GM23248 (cell line): Measurements from ENCODE around the gene CXCL1. TPM values are rescaled to one million over a fixed set of nuclear protein-coding genes. Genes with fewer than 3 reads are reported as not detected.

Experiments used
- DNase-seq: peaks from one replicate; pipeline ENCODE4 v3.0.0-alpha.2; 2015
- H2AFZ ChIP-seq: fragments of 200-600 bp; sonication (generic); 2 replicates; pipeline ENCODE4 v1.6.1; 2016; ENCODE audit warnings: antibody characterized with exemption
- H3F3A ChIP-seq: fragments of 200-600 bp; sonication (generic); 2 replicates; pipeline ENCODE4 v1.6.1; 2016; ENCODE audit warnings: mild to moderate bottlenecking, antibody characterized with exemption, mixed run types; ENCODE audit not compliant: insufficient read depth
- H3K27ac ChIP-seq: fragments of 200-600 bp; sonication (generic); 2 replicates; pipeline ENCODE4 v1.5.1; 2016; ENCODE audit warnings: mild to moderate bottlenecking
- H3K27me3 ChIP-seq: fragments of 200-600 bp; sonication (generic); replicated peaks from 2 replicates; pipeline ENCODE4 v1.6.1; 2016; ENCODE audit warnings: mild to moderate bottlenecking; ENCODE audit not compliant: insufficient read depth
- H3K36me3 ChIP-seq: fragments of 200-600 bp; sonication (generic); 2 replicates; pipeline ENCODE4 v1.6.1; 2016; ENCODE audit warnings: low read depth, mild to moderate bottlenecking
- H3K4me1 ChIP-seq: fragments of 200-600 bp; sonication (generic); 2 replicates; pipeline ENCODE4 v1.6.1; 2016; ENCODE audit warnings: mild to moderate bottlenecking; ENCODE audit not compliant: insufficient read depth
- H3K4me2 ChIP-seq: fragments of 200-600 bp; sonication (generic); one replicate; pipeline ENCODE4 v1.6.1; 2016; ENCODE audit warnings: mild to moderate bottlenecking; ENCODE audit not compliant: unreplicated experiment
- H3K4me3 ChIP-seq: fragments of 200-600 bp; sonication (generic); 2 replicates; pipeline ENCODE4 v1.5.1; 2016; ENCODE audit warnings: mild to moderate bottlenecking
- H3K79me2 ChIP-seq: fragments of 200-600 bp; sonication (generic); 2 replicates; pipeline ENCODE4 v1.6.1; 2016; ENCODE audit warnings: mild to moderate bottlenecking; ENCODE audit not compliant: insufficient read depth
- H3K9ac ChIP-seq: fragments of 200-600 bp; sonication (generic); 2 replicates; pipeline ENCODE4 v1.6.1; 2016; ENCODE audit warnings: mild to moderate bottlenecking
- H3K9me2 ChIP-seq: fragments of 200-600 bp; sonication (generic); 2 replicates; pipeline ENCODE4 v1.6.1; 2016; ENCODE audit warnings: mixed run types, mild to moderate bottlenecking, moderate library complexity; ENCODE audit not compliant: insufficient read depth
- H3K9me3 ChIP-seq: fragments of 200-600 bp; sonication (generic); one replicate; pipeline ENCODE4 v1.6.1; 2017; ENCODE audit warnings: low read depth
- H4K20me1 ChIP-seq: fragments of 200-600 bp; sonication (generic); 2 replicates; pipeline ENCODE4 v1.6.0; 2016; ENCODE audit not compliant: insufficient read depth
- EZH2 ChIP-seq: fragments of 200-600 bp; sonication (generic); IDR thresholded peaks from 2 replicates; pipeline ENCODE4 v1.6.1; 2018; ENCODE audit warnings: antibody characterized with exemption, mild to moderate bottlenecking; ENCODE audit not compliant: insufficient read depth, poor library complexity, severe bottlenecking
- EZH2phosphoT487 ChIP-seq: fragments of 200-600 bp; sonication (generic); IDR thresholded peaks from 2 replicates; pipeline ENCODE4 v1.6.1; 2018; ENCODE audit warnings: antibody characterized with exemption, moderate library complexity, mild to moderate bottlenecking, low read depth; ENCODE audit not compliant: insufficient read depth
- WGBS, 2 experiments: methylation state at CpG; one replicate each; pipeline ENCODE4 v1.1.6; 2015 to 2017; ENCODE audit warnings: low lambda C conversion rate in 2 of 2, low coverage in 1 of 2; ENCODE audit errors: missing lambda C conversion rate in 2 of 2; 5-methylcytosine and 5-hydroxymethylcytosine counted together
- in situ Hi-C: fragments of 300-500 bp; cut with MboI; formaldehyde crosslinking; loops from 2 replicates; pipeline ENCODE4 v1.15.0; 2020
- polyA plus RNA-seq: library from polyadenylated mRNA; unstranded; fragments of >200 nt; fragmentation: Nextera tagmentation; extraction: Ambion mirVana; gene quantifications from 2 replicates; pipeline ENCODE4 v1.2.1, GENCODE V29; 2016
- total RNA-seq: library from RNA; depleted of rRNA; stranded (reverse); fragments of >200 nt; shearing (Covaris generic); gene quantifications from 2 replicates; pipeline ENCODE4 v1.2.3, GENCODE V29; 2014

Gene CXCL1
- total and polyA plus RNA-seq, 2 experiments from 2014 or later: 12.6 to 14.8 TPM

- no peaks in the 10 kb centered on the region for H3K79me2 ChIP-seq
- TF ChIP-seq EZH2phosphoT487: no peak
- TF ChIP-seq EZH2: no peak
- no peaks in the 10 kb centered on the region for H3K9me3 ChIP-seq
Observed at GRCh38 chr4:73823760-73824159, 45.4 kb upstream of the CXCL1 start.

GRCh38 chr4:73828956-73829355 lies 40.2 kb upstream of the CXCL1 start:
- Histone ChIP-seq H3K4me1 (peaks cover 35% of the 10 kb centered on the region), H2AFZ (no peak overlapping the region), H3K79me2 (no peaks in the 10 kb centered on the region), H3F3A (peaks cover 49% of the 10 kb centered on the region), H3K9ac (no peak overlapping the region), H4K20me1 (no peaks in the 10 kb centered on the region), H3K4me2 (peak overlapping the region; percentile 41), H3K36me3 (no peaks in the 10 kb centered on the region), H3K4me3 (no peak overlapping the region), H3K9me3 (no peaks in the 10 kb centered on the region), H3K27ac (peak overlapping the region; percentile 31), H3K9me2 (no peaks in the 10 kb centered on the region), H3K27me3 (no peaks in the 10 kb centered on the region)
- TF ChIP-seq EZH2phosphoT487 (no peak), EZH2 (no peak)
- WGBS, 2 experiments: 5 to 7% methylated on average over 3 of the region's 3 CpGs
- in situ Hi-C loops: no loop called here
- DNase-seq: peak; percentile 74

More at GRCh38 chr4:73823760-73824159, 45.4 kb upstream of the CXCL1 start:
- peaks cover 4% of the 10 kb centered on the region for H3K4me1 ChIP-seq
- H3F3A ChIP-seq: peaks cover 11% of the 10 kb centered on the region; the same call in 1 of the 2 replicates
- no peak for DNase-seq
- H3K36me3 ChIP-seq: no peaks in the 10 kb centered on the region
- no peak overlapping the region for H2AFZ ChIP-seq
- no peak overlapping the region for H3K4me2 ChIP-seq
- no peak overlapping the region for H3K4me3 ChIP-seq
- H3K27ac ChIP-seq: no peak overlapping the region
- no peaks in the 10 kb centered on the region for H3K27me3 ChIP-seq
- no peaks in the 10 kb centered on the region for H4K20me1 ChIP-seq
- H3K9ac ChIP-seq: no peak overlapping the region
- no peaks in the 10 kb centered on the region; the same call in 1 of the 2 replicates for H3K9me2 ChIP-seq
- in situ Hi-C loops: no loop called here

- Histone ChIP-seq H3K9ac (no peak overlapping the region), H3K27me3 (no peaks in the 10 kb centered on the region), H3K27ac (peak overlapping the region; percentile 37), H4K20me1 (no peaks in the 10 kb centered on the region), H3K36me3 (no peaks in the 10 kb centered on the region), H3K9me2 (no peaks in the 10 kb centered on the region), H3K4me1 (peaks cover 39% of the 10 kb centered on the region), H3K4me2 (no peak overlapping the region), H3F3A (peaks cover 49% of the 10 kb centered on the region), H2AFZ (no peak overlapping the region), H3K4me3 (no peak overlapping the region), H3K79me2 (no peaks in the 10 kb centered on the region), H3K9me3 (no peaks in the 10 kb centered on the region)
- WGBS, 2 experiments: 26 to 29% methylated on average over 2 of the region's 2 CpGs
- peak; percentile 59 for DNase-seq
- TF ChIP-seq EZH2phosphoT487 (no peak), EZH2 (no peak)
- in situ Hi-C loops: no loop called here
Observed at GRCh38 chr4:73831569-73831968, 37.6 kb upstream of the CXCL1 start.

GRCh38 chr4:73832651-73833237 lies 36.4 kb upstream of the CXCL1 start:
- no peak overlapping the region for H3K4me3 ChIP-seq
- H3K27me3 ChIP-seq: no peaks in the 10 kb centered on the region
- no peaks in the 10 kb centered on the region for H3K36me3 ChIP-seq
- H3K9me2 ChIP-seq: no peaks in the 10 kb centered on the region
- peak overlapping the region; percentile 34 for H3K4me2 ChIP-seq
- TF ChIP-seq EZH2phosphoT487 (0 out of 2 replicates have a peak, but pooled peaks have one; percentile 71), EZH2 (no peak)
- no peak overlapping the region for H2AFZ ChIP-seq
- H3F3A ChIP-seq: peaks cover 49% of the 10 kb centered on the region
- in situ Hi-C loops: no loop called here
- H4K20me1 ChIP-seq: no peaks in the 10 kb centered on the region
- whole genome bisulfite sequencing, 2 experiments: 95 to 100% methylated on average over 1 of the region's 1 CpG
- H3K79me2 ChIP-seq: no peaks in the 10 kb centered on the region
- H3K4me1 ChIP-seq: peaks cover 47% of the 10 kb centered on the region
- H3K9ac ChIP-seq: no peak overlapping the region
- H3K9me3 ChIP-seq: no peaks in the 10 kb centered on the region
- DNase-seq: peak; percentile 57
- peak overlapping the region; percentile 37 for H3K27ac ChIP-seq
